ENCODE measurements around the gene TWNK. TPM values are rescaled to one million over a fixed set of nuclear protein-coding genes. Genes with fewer than 3 reads are reported as not detected.

The TWNK gene
- total and polyA plus RNA-seq, 9 of the 15 experiments (the other 6 are each of a cell fraction or from before 2014, with no cell fraction given), result 11.6 to 34.7 (median 17.4) TPM

DNA sequence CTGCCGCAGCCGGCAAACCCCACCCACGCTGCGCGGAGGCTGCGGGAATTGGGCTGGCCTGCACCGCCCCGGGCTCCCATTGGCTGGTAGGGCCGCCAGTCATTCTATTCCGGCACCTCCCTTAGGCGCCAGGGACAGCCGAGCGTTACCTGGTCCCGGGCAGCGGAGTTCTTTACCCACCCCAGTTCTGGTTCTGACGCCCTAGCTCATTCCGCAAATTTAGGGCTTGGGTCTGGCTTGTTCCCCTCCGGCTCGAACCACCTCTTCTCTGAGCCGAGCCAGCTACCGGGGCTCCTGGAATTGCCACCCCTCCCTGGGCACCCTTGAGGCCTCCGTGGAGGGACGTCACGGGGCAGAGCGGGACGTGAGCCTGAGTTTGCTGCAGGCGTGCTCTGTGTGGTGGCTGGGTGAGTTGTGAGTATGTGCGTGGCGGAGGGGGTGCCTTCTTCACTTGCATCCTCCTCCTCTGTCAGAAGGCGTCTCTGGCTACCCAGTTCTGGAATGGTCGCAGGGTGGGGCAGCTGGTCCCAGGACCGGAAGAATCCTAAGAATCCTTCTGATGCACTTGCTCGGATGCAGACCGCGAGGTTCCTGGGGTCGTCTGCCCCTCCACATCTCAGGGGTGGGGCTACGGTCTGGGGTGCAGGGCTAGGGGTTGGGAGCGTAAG lies 43.9 kb downstream of the TWNK start, which contains the start of the genes PDZD7 and SFXN3 (continued):
- TF ChIP-seq, protein P1, sequence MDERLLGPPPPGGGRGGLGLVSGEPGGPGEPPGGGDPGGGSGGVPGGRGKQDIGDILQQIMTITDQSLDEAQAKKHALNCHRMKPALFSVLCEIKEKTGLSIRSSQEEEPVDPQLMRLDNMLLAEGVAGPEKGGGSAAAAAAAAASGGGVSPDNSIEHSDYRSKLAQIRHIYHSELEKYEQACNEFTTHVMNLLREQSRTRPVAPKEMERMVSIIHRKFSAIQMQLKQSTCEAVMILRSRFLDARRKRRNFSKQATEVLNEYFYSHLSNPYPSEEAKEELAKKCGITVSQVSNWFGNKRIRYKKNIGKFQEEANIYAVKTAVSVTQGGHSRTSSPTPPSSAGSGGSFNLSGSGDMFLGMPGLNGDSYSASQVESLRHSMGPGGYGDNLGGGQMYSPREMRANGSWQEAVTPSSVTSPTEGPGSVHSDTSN (CRISPR knock-in tag; IDR thresholded peaks at IDR 0.05; ENCODE audit: low read depth), result peak; percentile 92
- TF ChIP-seq, protein P1 (tag; conservative IDR thresholded peaks at IDR 0.05; ENCODE audit: low read depth), result peak; percentile 96
- TF ChIP-seq HMGN3 (IDR thresholded peaks at IDR 0.05; ENCODE audit: borderline replicate concordance, extremely low read depth, insufficient read length, low read depth, low read length), result peak; percentile 19
- TF ChIP-seq JUNB (CRISPR knock-in tag; conservative IDR thresholded peaks at IDR 0.05), result no peak

DNA sequence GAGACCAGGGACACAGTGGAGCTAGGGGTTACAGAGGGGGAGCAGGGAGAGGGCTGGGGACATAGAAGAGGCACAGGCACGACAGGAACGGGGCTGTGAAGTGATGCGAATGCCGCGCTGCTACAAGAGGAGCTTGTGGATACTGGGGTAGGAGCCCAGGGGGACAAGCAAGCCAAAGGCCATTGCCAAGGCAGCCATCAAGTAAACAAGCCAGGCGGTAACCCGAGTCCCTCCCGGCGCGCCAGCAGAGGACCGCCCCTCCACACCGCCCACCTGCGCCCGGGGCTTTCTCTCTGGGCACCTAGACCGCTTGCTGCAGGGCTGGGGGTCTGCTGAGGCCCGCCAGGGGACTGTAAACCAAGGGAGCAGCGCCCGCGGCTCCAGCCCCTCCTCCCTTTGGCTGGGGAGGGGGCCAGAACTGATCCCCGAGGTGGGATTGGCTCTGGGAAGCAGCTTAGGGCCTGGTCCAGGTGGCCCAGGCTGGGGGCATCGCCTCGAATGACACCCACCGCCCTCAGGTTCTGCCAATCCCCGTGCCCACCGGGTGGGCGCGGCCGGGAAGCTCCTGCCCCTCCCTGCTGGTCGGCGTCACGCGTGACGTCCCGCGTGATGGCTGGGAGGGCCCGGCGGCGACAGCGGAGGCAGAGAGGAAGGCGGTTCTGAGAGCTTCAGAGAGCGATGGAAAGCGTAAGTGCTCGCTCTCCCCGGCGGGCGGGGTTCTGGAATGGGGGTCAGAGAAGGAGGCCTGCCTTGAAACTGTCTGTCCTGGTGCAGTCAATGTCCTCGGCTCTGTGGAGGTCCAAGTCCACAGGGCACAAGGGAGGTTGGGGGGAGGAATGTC lies 44.7 kb downstream of the TWNK start:
- Histone ChIP-seq H3K27ac (ENCODE audit: extremely low read depth, low read depth, low read length) (no peak overlapping the region), H3K9me3 (replicated peaks; ENCODE audit: control insufficient read depth, insufficient read depth, low read depth, low read length) (no peaks in the 10 kb centered on the region), H3K9me1 (ENCODE audit: control insufficient read depth, insufficient read depth, low read length) (no peaks in the 10 kb centered on the region), H3K4me3 (no peak overlapping the region), H3K4me1 (replicated peaks in 1 of 2; ENCODE audit: control insufficient read depth in 2 of 2, insufficient read depth in 2 of 2, low read length in 2 of 2) (peaks cover 12 to 45% of the 10 kb centered on the region in 2 experiments), H3K27me3 (ENCODE audit: control insufficient read depth in 2 of 2, insufficient read depth in 2 of 2, low read length in 2 of 2) (peaks cover 2 to 4% of the 10 kb centered on the region in 2 experiments; a peak in 4 of 5 replicates), H4K20me1 (replicated peaks; ENCODE audit: control insufficient read depth, insufficient read depth, low read length) (no peaks in the 10 kb centered on the region), H3K4me2 (ENCODE audit: insufficient read depth, low read length) (peak overlapping the region; percentile 57), H3K79me2 (ENCODE audit: control insufficient read depth, insufficient read depth, low read length) (no peaks in the 10 kb centered on the region), H3K9ac (ENCODE audit: insufficient read depth in 1 of 2, low read depth in 2 of 2, low read length in 2 of 2) (no peak overlapping the region; a peak in 1 of 4 replicates), H2AFZ (ENCODE audit: low read depth, low read length) (peak overlapping the region; percentile 34; the same call in 1 of the 2 replicates), H3K36me3 (ENCODE audit: control insufficient read depth, insufficient read depth, low read length) (no peaks in the 10 kb centered on the region)
- BruUV-seq (replicated peaks), result no TSS peak
- FAIRE-seq (no peak), DNase-seq (ENCODE audit: extremely low read depth in 1 of 4, low spot score in 3 of 4) (no peak), ATAC-seq (no peak)
- ChIA-PET CTCF (ENCODE audit: low intra/inter-chr PET ratio) (no interaction called here), POLR2A (interaction anchor here (1.0 to 1.7 kb wide), 3 partner anchors 9 to 13 kb away, joined by 4 to 6 read pairs (median 5); no protein-coding TSS in a partner anchor)
- in situ Hi-C loops (cut with MboI) (no loop called here), intact Hi-C loops (cut with micrococcal nuclease) (loop anchor here (5.0 to 10.0 kb wide), 2 partner anchors 35 to 413 kb away; no protein-coding TSS in a partner anchor)
- WGBS (ENCODE audit: insufficient coverage, low coverage, missing lambda C conversion rate), result 26% methylated on average over 21 of the region's 47 CpGs
- TF ChIP-seq HDAC1 (IDR thresholded peaks at IDR 0.05), result no peak
- TF ChIP-seq CREB1 (IDR thresholded peaks at IDR 0.05), result peak; percentile 53; the same call in 1 of the 2 replicates
- TF ChIP-seq CREB1 (CRISPR knock-in tag; IDR thresholded peaks at IDR 0.05), result no peak; the same call in 1 of the 2 replicates
- no peak for TF ChIP-seq SMARCA4 (IDR thresholded peaks at IDR 0.05)
- no peak for TF ChIP-seq ATF1 (CRISPR knock-in tag; IDR thresholded peaks at IDR 0.05)
- TF ChIP-seq ATF1 (tag; IDR thresholded peaks at IDR 0.05), result peak; percentile 84
- no peak for TF ChIP-seq THRAP3 (IDR thresholded peaks at IDR 0.05; ENCODE audit: borderline replicate concordance)
- TF ChIP-seq SMAD2 (IDR thresholded peaks at IDR 0.05; ENCODE audit: low read depth, low read length), result no peak
- no peak for TF ChIP-seq SMC3 (conservative IDR thresholded peaks at IDR 0.05; ENCODE audit: insufficient read depth, low read depth, low read length)
- no peak for TF ChIP-seq RFX5 (IDR thresholded peaks at IDR 0.05; ENCODE audit: low read depth, low read length)
- TF ChIP-seq, protein P2, sequence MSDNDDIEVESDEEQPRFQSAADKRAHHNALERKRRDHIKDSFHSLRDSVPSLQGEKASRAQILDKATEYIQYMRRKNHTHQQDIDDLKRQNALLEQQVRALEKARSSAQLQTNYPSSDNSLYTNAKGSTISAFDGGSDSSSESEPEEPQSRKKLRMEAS (CRISPR knock-in tag; IDR thresholded peaks at IDR 0.05), result no peak
- no peak for TF ChIP-seq XRCC3 (IDR thresholded peaks at IDR 0.05)
- TF ChIP-seq BMI1 (IDR thresholded peaks at IDR 0.05; ENCODE audit: low read length), result no peak

All from K562 (cell line).